K562 (cell line): ENCODE data around the gene UTP11. TPM values are rescaled to one million over a fixed set of nuclear protein-coding genes. Genes with fewer than 3 reads are reported as not detected.
A peak's percentile ranks its signal among the peaks of the same experiment; 100 is the strongest.

Source experiments
- polyA plus RNA-seq, 8 experiments: library from polyadenylated mRNA; depleted of rRNA in 4 of 8; stranded (reverse) in 5 of 8; unstranded in 3 of 8; fragments of >200 nt; fragmentation: Nextera tagmentation in 2 of 8; fragmentation: Illumina TruSeq in 1 of 8; extraction: Ambion mirVana in 2 of 8; extraction: Trizol in 1 of 8; gene quantifications; 2 replicates each; pipeline versions ENCODE4 v1.2.1 to v1.2.3, GENCODE V29; 2011 to 2014; ENCODE audit warnings: inconsistent platforms in 1 of 8, missing spikeins in 1 of 8
- total RNA-seq, 7 experiments: library from RNA; depleted of rRNA in 6 of 7; stranded (reverse); fragments of >200 nt in 6 of 7; fragmentation: Illumina TruSeq in 2 of 7; extraction: Trizol in 2 of 7; gene quantifications; 2 replicates each; pipeline versions ENCODE4 v1.2.1 to v1.2.3, GENCODE V29; 2011 to 2021; ENCODE audit warnings: low replicate concordance in 1 of 7
- TF ChIP-seq, protein P1 (sequence below): fragments of 450-650 bp; IDR thresholded peaks from 2 replicates; pipeline ENCODE4 v1.6.1; 2016; ENCODE audit warnings: mild to moderate bottlenecking, moderate library complexity

UTP11 gene
- total and polyA plus RNA-seq, 9 of the 15 experiments (the other 6 are each of a cell fraction or from before 2014, with no cell fraction given): 91.1 to 378 (median 221) TPM

DNA sequence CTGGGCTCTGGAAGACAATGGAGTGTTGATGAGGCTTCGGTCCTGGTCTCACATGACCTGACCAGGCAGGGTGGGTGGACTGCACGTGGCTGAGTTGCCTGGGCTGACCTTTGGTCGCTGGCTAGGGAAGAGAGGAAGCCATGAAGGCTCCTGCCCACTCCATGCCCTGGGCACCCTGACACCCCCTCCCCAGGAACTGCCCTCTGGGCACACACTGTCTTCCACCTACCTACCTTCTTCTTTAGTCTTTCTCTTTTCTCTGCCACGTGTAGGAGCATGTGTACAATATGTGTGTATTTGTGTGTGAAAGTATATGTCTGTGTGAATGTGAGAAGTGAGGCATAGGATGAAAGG, 19.0 kb downstream of the UTP11 start (continued):
- TF ChIP-seq, protein P1, sequence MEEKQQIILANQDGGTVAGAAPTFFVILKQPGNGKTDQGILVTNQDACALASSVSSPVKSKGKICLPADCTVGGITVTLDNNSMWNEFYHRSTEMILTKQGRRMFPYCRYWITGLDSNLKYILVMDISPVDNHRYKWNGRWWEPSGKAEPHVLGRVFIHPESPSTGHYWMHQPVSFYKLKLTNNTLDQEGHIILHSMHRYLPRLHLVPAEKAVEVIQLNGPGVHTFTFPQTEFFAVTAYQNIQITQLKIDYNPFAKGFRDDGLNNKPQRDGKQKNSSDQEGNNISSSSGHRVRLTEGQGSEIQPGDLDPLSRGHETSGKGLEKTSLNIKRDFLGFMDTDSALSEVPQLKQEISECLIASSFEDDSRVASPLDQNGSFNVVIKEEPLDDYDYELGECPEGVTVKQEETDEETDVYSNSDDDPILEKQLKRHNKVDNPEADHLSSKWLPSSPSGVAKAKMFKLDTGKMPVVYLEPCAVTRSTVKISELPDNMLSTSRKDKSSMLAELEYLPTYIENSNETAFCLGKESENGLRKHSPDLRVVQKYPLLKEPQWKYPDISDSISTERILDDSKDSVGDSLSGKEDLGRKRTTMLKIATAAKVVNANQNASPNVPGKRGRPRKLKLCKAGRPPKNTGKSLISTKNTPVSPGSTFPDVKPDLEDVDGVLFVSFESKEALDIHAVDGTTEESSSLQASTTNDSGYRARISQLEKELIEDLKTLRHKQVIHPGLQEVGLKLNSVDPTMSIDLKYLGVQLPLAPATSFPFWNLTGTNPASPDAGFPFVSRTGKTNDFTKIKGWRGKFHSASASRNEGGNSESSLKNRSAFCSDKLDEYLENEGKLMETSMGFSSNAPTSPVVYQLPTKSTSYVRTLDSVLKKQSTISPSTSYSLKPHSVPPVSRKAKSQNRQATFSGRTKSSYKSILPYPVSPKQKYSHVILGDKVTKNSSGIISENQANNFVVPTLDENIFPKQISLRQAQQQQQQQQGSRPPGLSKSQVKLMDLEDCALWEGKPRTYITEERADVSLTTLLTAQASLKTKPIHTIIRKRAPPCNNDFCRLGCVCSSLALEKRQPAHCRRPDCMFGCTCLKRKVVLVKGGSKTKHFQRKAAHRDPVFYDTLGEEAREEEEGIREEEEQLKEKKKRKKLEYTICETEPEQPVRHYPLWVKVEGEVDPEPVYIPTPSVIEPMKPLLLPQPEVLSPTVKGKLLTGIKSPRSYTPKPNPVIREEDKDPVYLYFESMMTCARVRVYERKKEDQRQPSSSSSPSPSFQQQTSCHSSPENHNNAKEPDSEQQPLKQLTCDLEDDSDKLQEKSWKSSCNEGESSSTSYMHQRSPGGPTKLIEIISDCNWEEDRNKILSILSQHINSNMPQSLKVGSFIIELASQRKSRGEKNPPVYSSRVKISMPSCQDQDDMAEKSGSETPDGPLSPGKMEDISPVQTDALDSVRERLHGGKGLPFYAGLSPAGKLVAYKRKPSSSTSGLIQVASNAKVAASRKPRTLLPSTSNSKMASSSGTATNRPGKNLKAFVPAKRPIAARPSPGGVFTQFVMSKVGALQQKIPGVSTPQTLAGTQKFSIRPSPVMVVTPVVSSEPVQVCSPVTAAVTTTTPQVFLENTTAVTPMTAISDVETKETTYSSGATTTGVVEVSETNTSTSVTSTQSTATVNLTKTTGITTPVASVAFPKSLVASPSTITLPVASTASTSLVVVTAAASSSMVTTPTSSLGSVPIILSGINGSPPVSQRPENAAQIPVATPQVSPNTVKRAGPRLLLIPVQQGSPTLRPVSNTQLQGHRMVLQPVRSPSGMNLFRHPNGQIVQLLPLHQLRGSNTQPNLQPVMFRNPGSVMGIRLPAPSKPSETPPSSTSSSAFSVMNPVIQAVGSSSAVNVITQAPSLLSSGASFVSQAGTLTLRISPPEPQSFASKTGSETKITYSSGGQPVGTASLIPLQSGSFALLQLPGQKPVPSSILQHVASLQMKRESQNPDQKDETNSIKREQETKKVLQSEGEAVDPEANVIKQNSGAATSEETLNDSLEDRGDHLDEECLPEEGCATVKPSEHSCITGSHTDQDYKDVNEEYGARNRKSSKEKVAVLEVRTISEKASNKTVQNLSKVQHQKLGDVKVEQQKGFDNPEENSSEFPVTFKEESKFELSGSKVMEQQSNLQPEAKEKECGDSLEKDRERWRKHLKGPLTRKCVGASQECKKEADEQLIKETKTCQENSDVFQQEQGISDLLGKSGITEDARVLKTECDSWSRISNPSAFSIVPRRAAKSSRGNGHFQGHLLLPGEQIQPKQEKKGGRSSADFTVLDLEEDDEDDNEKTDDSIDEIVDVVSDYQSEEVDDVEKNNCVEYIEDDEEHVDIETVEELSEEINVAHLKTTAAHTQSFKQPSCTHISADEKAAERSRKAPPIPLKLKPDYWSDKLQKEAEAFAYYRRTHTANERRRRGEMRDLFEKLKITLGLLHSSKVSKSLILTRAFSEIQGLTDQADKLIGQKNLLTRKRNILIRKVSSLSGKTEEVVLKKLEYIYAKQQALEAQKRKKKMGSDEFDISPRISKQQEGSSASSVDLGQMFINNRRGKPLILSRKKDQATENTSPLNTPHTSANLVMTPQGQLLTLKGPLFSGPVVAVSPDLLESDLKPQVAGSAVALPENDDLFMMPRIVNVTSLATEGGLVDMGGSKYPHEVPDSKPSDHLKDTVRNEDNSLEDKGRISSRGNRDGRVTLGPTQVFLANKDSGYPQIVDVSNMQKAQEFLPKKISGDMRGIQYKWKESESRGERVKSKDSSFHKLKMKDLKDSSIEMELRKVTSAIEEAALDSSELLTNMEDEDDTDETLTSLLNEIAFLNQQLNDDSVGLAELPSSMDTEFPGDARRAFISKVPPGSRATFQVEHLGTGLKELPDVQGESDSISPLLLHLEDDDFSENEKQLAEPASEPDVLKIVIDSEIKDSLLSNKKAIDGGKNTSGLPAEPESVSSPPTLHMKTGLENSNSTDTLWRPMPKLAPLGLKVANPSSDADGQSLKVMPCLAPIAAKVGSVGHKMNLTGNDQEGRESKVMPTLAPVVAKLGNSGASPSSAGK: peak; percentile 14; the same call in 1 of the 2 replicates
